NCI-H1092 treated with DMSO at 0.1 percent for 48 hours (cell line): ENCODE results near the gene REEP1.

Source experiments
- DNase-seq: peaks from one replicate; lab custom pipeline; 2025; lab: John Stamatoyannopoulos, UW

Gene REEP1

DNA sequence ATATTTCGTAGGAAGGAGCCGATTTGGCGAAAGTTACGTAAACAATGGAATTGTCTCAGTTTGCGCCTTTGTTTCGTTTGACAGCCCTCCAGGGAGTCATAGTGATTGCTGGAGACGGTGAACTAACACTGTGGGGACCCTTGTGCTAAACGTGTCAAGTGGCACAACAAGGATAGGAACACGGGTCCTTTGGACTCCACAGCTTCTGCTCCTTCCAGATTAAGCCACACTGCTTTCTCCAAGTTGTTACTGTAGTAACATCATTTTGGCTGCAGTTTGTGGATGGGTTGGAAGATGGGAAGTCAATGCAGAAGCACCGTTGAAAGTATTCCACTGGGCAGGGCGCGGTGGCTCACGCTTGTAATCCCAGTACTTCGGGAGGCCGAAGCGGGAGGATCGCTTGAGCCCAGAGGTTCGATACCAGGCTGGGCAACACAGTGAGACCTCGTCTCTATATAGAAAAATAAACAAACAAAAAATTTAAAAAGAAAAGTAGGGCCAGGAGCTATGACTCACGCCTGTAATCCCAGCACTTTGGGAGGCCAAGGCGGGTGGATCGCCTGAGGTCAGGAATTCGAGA is 141.5 kb downstream of the REEP1 start:
- DNase-seq = no peak

DNA sequence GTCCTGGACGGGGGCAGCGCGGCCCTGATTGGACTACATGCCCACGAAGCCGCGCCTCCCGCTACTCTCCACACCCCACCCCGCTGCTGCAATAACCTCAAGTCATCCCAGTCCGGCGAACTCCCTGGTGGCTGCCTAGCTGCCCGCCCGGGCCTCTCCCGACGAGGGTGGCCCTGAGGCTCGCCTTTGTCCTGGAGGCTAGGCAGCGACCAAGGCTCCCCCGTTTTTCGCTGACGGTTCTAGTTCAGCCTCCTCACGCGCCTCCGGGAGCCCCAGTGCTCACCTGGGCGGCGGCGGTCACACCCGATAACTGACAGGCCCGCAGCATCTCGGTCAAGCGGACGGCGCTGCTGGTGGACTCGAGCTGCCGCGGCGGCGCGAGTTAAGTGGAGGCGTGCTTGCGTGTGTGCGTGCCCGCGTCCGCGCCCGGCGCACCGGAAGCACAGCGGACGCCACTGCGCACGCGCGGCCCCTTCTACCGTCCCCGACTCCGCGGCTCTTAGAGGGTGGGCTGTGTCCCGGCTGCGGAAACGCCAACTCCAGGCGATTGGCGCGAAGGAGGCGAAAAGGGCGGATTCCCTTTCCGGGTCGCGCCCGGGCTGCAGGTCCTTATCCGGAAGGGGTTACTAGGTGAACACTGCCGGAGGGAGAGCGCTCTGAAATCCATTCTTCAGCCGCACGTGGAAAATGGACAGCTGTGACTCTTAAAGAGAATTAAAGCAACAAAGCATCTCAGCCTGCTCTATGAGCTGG is 142.2 kb downstream of the REEP1 start, which contains the start of gene IMMT:
TSS of gene IMMT (minus strand) at position 408 of the 753 bp plus-strand sequence. CDS start at position 328, 80 bp downstream.
- peak; percentile 94 for DNase-seq

DNA sequence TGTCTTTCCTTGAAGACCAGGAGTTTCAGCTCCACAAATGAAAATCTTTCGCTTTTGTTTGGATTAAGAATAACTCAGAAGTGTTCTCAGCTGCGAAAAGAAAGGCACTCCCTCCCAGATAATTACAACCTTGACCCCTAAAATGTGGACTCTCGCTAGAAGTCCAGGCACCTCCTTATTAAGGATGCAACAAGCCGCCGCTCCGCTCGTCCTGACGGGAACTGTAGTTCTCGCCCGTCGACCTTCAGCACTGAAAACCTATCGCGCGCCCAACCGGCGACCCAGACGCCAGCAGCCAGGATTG is 142.7 kb downstream of the REEP1 start:
- no peak for DNase-seq

- DNase-seq = no peak
Measured at GRCh38 chr2:86193901-86194567, 143.4 kb downstream of the REEP1 start.

DNA sequence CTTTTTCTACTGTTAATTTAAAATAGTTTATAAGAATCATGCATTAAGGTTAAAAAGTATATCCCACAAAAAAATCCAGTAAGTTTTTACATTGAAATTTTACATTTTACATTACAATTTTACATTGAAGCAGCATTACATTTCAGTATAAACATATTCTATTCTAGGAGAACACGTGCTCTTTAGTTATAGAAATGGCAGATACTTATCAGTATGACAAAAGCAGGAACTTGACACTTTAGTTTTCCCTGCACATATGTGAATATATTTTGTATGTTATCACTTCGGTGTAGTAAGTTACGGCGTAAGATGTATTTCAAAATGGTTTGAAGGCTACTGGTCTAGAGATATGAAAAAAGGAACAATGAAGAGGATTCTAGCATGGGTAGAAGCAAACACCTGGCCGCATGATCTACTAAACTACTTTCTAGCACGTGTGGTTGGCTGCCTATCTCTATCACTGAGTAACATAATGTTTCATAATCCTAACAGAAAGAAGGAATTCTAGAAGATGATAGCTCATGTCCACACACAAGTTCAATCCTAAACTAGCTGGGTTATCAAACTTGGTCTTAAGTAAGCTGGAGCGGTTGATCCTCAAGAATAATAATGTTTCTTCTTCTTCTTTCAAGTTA is 147.5 kb downstream of the REEP1 start:
- no peak for DNase-seq

- no peak for DNase-seq
Measured at GRCh38 chr2:86186431-86186830, 151.0 kb downstream of the REEP1 start.

DNA sequence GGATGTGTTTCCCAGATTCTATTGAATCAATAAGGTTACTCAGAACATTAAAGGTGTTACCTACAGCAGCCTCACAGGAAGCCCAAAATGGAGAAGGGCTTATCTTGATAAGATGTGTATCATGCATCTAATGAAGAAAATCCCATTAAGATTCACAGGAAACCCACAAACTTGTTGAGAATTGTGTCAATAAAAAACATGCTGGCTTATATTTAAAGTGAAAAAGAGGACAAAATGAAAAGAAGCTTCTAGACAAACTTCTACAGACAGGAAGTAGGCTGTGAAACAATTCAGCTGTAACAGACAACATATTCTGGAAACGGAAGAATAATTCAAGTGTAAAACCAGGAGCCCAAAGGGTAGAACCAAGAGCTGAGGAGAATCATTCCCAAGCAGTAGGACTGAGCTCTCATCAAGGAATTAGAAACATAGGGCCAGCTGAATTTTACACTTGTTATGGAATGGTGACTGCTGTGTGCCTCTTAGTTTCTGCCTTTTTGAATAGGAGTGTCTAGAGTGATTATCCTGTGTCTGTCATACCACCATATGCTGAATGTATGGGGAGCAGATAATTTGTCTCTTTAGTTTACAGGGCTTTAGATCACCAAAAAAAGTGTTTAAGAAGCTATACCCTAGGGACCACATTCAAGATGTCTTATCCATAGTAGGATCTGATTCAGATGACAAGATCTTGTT is 151.8 kb downstream of the REEP1 start:
- no peak for DNase-seq

- DNase-seq = no peak
Measured at GRCh38 chr2:86176597-86176996, 160.8 kb downstream of the REEP1 start.

DNA sequence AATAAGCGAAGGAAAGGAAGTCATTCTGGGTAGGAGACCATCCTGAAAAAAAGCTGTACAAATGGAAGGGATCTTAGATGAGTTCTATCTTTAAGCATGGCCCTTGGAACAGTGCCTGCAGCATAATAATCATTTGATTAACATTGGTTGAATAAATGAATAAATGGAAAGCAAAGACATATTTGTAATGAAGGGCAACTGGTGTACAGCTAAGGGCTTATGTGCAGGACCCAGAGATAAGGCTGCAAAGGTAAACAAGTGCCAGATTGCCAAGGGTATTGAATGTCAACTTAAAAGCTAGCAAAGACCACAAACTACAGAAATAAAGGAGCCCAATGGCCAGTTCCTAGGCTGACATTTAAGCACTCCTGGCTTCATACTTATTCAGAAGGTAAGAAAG is 161.6 kb downstream of the REEP1 start:
- DNase-seq = no peak

- no peak for DNase-seq
Measured at GRCh38 chr2:86174445-86174844, 163.0 kb downstream of the REEP1 start.

DNA sequence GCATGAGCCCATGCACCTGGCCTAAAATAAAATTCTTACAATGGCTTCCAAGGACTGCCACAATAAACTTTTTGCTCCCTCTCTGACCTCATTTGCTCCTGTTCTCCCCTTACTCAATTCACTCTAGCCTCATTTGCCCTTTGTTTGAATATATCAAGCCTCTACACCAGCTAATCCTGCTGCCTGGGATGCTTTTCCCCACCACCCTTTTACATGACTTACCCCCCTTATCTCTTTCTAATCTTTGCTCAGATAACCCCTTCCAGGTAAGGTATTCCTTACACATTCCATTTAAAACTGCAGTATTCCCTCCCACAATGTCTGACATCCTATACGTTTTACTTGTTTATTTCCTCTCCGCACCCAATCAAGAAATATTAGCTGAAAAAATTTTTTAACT is 164.8 kb downstream of the REEP1 start:
- DNase-seq = no peak

DNA sequence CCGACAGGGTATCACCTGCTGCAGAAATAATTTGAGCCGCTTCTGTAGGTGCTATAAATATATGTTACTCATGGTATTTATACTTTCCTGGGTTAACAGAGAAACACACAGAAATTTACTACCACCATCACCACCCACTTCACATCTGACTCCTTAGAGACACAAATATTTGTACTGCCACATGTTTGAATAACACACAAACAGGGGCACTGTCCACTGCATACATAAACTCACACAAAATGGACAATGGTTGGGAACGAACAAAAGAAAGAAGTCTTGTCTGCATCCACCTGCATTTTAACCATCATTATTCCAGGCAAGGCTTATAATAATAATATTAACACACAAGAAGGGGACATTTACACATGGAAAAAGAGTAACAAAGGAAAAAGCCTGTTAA is 166.1 kb downstream of the REEP1 start:
- no peak for DNase-seq

DNA sequence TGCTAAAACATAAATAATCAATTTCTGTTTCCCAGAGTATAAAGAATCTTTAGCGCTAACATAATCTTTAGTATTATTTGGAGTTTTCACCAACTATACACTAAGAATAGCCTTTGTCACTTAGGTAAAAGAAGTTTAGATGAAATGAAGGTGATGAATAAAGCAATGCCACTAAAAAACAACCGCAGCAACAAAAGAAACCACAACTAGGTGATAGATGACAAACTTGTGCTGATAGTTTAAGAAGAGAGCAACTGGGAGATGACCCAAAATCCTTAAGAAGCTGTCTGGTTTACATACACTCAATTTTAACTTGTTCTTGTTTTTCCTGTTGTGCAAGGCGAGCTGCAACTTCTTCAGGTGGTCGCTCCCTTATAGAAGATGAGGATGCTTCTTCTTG is 167.0 kb downstream of the REEP1 start:
- no peak for DNase-seq
